Panc1 (cell line): ENCODE results near the gene PSTPIP1.

Experiments used
- SIN3A ChIP-seq: IDR thresholded peaks from 2 replicates; pipeline ENCODE4 v1.6.1; 2012; ENCODE audit warnings: low read depth, mild to moderate bottlenecking, low read length, moderate library complexity, borderline replicate concordance; ENCODE audit not compliant: insufficient read depth
- TCF7L2 ChIP-seq: IDR thresholded peaks from 2 replicates; pipeline ENCODE4 v1.6.1; 2011; ENCODE audit warnings: mild to moderate bottlenecking, low read depth, low read length, inconsistent platforms
- TF ChIP-seq, protein P1 (sequence below): fragments of 450-650 bp; IDR thresholded peaks from 2 replicates; pipeline ENCODE4 v1.5.1; 2017; ENCODE audit warnings: mild to moderate bottlenecking

- TF ChIP-seq, protein P1, sequence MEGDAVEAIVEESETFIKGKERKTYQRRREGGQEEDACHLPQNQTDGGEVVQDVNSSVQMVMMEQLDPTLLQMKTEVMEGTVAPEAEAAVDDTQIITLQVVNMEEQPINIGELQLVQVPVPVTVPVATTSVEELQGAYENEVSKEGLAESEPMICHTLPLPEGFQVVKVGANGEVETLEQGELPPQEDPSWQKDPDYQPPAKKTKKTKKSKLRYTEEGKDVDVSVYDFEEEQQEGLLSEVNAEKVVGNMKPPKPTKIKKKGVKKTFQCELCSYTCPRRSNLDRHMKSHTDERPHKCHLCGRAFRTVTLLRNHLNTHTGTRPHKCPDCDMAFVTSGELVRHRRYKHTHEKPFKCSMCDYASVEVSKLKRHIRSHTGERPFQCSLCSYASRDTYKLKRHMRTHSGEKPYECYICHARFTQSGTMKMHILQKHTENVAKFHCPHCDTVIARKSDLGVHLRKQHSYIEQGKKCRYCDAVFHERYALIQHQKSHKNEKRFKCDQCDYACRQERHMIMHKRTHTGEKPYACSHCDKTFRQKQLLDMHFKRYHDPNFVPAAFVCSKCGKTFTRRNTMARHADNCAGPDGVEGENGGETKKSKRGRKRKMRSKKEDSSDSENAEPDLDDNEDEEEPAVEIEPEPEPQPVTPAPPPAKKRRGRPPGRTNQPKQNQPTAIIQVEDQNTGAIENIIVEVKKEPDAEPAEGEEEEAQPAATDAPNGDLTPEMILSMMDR, result no peak
- TF ChIP-seq TCF7L2 (no peak), SIN3A (no peak)
Observed at GRCh38 chr15:77039217-77039533, 44.2 kb downstream of the PSTPIP1 start.
